Endothelial cell of umbilical vein (primary cell): ENCODE measurements around the gene HINFP.

ENCODE experiments used
- EZH2 ChIP-seq: IDR thresholded peaks from 2 replicates; pipeline ENCODE4 v1.6.1; 2012; ENCODE audit warnings: borderline replicate concordance, low read depth, mild to moderate bottlenecking, moderate library complexity, low read length, inconsistent platforms; ENCODE audit not compliant: severe bottlenecking
- POLR2A ChIP-seq: IDR thresholded peaks from 2 replicates; pipeline ENCODE4 v1.6.1; 2012; ENCODE audit warnings: low read depth, mild to moderate bottlenecking, control low read depth, low read length
- POLR2AphosphoS5 ChIP-seq: IDR thresholded peaks from 2 replicates; pipeline ENCODE4 v1.6.1; 2012; ENCODE audit warnings: low read depth, mild to moderate bottlenecking, control low read depth, low read length, moderate library complexity; ENCODE audit not compliant: insufficient read depth
- TF ChIP-seq, protein P1 (sequence below), 2 donors: IDR thresholded peaks; 1 replicate in 1 of 2; 2 replicates in 1 of 2; pipeline ENCODE4 v1.5.1; 2011; ENCODE audit warnings: low read length in 2 of 2, mild to moderate bottlenecking in 2 of 2, moderate library complexity in 2 of 2, control low read depth in 1 of 2, inconsistent platforms in 1 of 2, low read depth in 1 of 2; ENCODE audit not compliant: insufficient read depth in 1 of 2; ENCODE audit errors: extremely low read depth in 1 of 2

DNA sequence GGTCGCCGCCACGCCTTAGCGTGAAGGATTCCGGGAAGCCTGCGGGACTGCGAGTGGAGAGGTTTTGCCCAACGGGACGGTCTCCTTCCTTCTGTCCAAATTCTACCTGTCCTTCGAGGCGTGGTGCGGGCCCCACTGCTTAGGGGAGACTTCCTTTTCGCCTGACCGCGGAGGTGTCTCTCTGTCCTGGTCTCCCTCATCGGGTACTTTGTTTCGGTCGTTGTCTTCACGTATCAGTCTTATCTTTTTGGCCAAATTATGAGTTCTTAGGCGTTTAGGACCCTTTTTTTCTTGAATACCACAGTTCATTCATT, 388 bp downstream of the HINFP start:
- TF ChIP-seq POLR2AphosphoS5 (no peak), POLR2A (no peak), EZH2 (no peak)
- TF ChIP-seq, protein P1, sequence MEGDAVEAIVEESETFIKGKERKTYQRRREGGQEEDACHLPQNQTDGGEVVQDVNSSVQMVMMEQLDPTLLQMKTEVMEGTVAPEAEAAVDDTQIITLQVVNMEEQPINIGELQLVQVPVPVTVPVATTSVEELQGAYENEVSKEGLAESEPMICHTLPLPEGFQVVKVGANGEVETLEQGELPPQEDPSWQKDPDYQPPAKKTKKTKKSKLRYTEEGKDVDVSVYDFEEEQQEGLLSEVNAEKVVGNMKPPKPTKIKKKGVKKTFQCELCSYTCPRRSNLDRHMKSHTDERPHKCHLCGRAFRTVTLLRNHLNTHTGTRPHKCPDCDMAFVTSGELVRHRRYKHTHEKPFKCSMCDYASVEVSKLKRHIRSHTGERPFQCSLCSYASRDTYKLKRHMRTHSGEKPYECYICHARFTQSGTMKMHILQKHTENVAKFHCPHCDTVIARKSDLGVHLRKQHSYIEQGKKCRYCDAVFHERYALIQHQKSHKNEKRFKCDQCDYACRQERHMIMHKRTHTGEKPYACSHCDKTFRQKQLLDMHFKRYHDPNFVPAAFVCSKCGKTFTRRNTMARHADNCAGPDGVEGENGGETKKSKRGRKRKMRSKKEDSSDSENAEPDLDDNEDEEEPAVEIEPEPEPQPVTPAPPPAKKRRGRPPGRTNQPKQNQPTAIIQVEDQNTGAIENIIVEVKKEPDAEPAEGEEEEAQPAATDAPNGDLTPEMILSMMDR (IDR thresholded peaks at IDR 0.05; ENCODE audit: extremely low read depth in 1 of 2, insufficient read depth in 1 of 2, low read depth in 1 of 2, low read length in 2 of 2), result no peak
